GM19324 (cell line): ENCODE results near the gene CYP51A1.
"Not testable (repeated sequence)": the region's sequence is repeated elsewhere in the genome, so short reads cannot be mapped to it uniquely, and the experiment has no call there.

Experiments
- ATAC-seq: cut with Tn5 transposase; IDR thresholded peaks from one replicate; pipeline ENCODE4 v1.9.1; 2021; ENCODE audit warnings: mild to moderate bottlenecking, moderate library complexity; ENCODE audit not compliant: unreplicated experiment, low FRiP score

Gene CYP51A1

DNA sequence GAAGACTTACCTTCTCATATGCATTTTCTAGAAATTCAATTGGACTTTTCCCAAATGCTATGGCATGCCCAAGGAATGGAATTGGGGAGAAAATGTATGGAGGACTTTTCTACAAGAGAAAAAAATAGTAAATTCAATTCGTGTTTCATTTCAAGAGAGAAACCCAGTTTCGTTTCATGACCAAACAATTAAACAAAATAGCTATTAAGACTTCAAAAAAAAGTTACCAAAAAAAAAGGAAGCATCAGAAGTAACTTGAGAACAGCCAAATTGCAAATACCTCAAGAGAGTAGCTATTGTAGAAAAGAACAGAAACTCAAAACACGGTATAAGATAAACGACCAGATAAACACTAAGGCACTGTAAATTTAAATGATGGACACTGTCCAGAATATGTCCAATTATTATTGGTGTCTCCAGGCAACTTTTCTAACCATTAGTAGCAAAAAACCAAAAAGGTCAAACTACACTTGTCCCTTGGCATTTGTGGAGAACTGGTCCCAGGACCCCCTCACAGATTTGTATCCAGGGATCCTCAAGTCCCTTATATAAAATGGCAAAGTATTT is 2.4 kb downstream of the CYP51A1 start:
- no peak for ATAC-seq

DNA sequence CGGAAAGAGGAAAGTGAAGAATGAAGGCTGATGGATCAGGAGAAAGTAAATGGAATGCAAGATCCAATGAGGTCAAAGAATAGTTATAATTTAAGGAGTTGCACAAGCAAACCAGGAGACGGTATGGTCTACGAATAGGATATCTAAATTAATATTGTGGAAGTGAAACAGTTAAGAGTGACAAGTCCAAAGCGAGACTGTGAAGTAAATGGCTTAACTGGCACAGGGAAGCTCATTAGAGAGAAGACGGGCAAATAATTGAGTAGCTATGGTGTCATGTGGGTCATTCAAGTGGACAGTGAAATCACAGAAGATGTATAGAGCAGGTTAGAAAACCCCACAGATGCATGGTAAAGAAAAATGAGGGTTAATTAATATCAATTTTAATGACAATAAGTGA is 3.2 kb downstream of the CYP51A1 start:
- ATAC-seq = no peak

DNA sequence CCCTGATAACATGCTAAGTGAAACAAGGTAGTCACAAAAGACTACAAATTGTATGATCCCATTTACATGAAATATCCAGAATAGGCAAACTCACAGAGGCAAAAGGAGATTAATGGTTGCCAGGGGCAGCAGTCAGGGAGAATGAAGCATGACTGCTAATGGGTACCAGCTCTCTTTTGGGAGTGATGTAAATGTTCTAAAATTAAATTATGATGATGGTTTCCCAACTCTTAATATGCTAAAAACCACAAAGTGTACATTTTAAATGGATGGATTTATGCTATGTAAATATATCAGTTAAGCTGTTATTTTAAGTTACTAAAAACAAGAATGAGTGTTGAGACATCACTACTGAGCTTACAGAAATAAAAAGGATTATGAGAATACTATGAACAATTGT is 12.6 kb downstream of the CYP51A1 start:
- ATAC-seq = no peak

DNA sequence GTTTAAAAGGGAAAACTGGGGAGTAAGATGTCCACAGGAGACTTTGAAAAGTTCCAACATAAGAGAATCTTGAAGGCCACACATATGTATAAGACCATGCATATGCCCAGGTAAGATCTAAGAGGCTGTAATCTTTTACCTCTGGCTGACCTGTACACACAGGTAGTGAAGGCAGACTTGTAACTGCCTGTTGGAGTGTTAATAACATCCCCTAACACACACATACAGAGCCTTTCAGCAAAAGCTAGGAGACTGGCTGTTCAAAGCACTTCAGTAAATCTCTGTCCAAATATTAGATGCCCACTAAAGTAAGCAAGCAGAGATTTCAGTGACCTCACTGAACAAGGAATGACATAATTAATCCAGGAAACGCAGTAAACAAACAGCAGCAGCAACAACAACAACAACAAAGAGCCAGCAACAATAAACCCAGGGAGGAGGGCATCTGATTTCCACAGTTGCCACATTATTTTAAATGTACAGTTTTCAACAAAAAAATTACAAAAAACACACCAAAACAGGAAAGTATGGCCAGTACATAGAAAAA is 15.0 kb downstream of the CYP51A1 start:
- no peak for ATAC-seq

DNA sequence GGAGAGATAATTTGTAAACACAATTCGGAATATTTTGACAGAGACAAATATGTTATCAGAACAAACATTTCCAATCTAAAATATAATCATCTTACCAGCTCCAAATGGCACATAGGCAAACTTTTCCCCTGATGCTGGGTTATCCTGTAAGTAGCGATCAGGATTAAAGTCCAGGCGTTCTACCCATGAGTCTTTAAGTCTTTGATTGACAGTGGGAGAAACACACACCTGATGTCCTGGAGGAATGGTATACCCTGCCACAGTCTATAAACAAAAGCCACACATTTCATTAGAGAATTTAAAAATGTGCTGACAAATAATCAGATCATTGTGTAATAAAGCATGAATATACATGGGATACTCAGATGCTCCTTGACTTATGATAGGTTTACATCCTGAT is 17.3 kb downstream of the CYP51A1 start:
- ATAC-seq = no peak

DNA sequence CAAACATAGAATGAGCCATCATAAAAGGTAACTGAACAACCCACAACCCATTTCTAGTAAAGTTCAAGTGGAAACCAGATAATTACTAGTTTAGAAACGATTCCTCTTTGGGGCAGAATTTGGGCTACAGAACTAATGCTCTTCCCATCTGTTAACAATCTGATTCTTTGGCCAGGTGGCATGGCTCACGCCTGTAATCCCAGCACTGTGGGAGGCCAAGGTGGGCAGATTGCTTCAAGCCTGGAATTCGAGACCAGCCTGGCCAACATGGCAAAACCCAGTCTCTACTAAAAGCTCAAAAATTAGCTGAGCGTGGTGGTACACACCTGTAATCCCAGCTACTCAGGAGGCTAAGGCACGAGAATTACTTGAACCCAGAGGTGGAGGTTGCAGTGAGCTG is 18.5 kb downstream of the CYP51A1 start:
- ATAC-seq = no peak

DNA sequence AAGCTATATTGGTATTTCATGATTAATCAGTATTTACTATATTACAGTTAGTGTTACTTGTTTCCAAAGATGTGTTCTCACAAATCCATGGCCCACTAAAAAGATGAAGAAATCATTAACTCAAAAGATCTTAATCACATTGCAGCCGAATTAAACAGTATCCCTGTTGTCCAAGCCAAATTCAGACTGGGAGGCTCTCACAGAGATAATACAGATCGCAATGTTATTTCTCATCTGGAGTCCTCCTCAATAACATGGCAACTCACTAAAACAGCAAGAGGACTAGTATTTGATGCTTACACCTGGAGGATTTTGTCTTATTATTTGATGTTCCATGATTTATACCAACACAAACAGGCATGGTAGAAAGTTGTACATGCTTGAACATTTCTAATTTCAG is 23.4 kb downstream of the CYP51A1 start:
- ATAC-seq = no peak

DNA sequence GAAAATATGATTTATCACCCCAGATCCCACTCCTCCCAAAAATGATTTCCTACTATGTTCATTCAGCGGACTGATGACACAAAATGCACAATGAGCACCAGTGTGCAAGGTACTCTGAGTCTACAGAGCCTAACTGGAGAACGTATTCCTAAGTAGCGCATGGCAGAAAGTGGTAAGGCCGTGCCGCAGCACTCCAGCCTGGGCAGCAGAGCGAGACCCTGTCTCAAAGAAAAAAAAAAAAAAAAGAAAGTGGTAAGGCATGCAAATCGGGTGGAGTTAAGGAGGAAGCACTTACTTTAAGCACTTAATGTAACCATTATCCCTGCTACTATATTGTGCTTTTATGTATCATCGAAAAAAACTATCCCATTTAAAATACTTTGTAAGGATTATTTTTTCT is 25.5 kb downstream of the CYP51A1 start:
- ATAC-seq = no peak

DNA sequence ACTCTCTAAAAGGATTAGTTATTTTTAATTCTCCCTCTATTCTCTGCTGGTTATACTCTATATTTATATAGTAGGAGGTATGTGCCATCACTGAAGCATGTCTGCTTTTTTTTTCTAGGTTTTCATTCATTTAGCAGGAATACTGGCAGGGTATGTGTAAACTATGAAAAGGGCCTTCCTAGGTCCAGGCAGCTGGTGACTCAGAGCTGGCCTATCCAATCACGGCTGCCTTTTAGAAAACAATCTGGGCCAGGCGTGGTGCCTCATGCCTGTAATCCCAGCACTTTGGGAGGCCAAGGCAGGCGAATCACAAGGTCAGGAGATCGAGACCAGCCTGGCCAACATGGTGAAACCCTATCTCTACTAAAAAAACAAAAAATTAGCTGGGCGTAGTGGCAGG is 31.4 kb downstream of the CYP51A1 start:
- not testable (repeated sequence) for ATAC-seq

DNA sequence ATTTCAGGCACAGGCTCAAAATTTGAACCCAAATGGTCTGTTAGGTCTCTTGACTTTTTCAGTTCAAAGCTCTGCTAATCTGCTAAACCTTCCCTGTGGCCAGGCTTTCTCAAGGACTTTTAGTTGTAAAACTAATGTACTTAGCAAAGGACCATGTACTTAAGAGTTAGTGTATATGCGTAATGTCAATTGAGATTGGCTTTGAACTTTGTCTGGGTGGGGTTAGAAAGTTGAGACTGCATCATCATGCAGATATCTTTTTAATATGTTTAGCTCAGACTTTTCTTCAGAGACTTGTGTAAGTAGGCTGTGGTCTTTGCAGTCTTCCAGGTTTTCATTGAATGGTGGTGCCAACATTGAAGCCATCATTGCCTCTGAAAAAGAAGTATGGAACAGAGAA is 33.7 kb downstream of the CYP51A1 start:
- no peak for ATAC-seq

DNA sequence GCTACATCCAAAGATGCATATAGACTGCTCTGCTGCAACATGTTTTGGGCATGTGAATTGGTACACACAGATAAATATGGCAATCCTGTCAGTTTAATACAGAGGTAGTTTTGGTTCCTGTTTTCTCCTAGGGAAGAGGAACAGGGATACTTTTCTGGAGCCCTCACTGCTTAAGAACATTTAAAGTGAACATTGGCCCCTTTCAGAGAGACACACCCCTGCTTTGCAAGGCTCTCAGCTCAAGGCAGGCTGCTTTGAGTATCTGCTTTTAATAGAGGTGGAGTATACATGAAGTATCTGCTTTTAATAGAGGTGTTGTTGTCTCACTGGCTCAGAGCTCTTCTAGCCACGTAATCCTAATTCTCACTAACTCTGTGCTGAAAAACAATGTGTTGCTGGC is 38.9 kb downstream of the CYP51A1 start:
- ATAC-seq = no peak

DNA sequence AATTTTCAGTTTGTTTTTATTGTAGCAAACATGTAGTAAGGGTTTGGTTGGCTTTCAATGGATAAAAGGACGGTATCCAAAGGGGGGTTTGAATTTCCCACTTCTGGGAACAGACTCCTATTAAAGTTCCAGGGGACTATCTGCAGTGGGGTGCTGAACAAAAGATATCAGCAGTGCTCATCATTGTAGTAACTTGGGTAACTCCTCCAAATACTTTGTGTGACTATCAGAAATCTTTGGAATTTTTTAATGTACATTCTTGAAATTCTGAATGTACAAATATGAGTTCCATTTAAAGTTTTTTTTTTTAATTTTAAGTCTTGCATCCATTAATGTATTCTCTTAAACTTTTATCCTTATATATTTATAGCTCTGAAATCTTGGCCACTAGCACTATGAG is 42.1 kb downstream of the CYP51A1 start:
- no peak for ATAC-seq

DNA sequence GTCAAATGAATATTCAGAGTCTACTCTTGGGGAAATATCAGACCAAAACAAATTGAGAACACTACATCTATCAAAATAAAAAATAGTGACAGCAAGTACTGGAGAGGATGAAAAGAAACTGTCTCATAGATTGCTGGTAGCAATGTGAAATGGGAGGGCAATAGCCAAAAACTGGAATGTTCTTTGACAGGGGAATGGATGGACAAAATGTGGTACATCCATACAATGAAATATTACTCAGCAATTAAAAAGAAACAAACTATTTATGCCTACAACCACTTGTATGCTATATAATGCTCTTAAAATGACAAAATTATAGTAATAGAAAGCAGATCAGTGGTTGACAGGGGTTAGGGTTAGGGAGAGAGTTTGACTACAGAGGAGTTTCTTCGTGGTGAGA is 46.0 kb downstream of the CYP51A1 start:
- no peak for ATAC-seq

DNA sequence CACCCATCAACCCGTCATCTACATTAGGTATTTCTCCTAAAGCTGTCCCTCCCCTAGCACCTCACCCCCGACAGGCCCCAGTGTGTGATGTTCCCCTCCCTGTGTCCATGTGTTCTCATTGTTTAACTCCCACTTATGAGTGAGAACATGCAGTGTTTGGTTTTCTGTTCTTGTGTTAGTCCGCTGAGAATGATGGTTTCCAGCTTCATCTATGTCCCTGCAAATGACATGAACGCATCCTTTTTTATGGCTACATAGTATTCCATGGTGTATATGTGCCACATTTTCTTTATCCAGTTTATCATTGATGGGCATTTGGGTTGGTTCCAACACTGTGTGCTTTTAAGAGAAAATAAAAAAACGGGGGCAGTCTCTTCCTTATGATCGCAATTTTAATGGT is 50.4 kb downstream of the CYP51A1 start:
- not testable (repeated sequence) for ATAC-seq

DNA sequence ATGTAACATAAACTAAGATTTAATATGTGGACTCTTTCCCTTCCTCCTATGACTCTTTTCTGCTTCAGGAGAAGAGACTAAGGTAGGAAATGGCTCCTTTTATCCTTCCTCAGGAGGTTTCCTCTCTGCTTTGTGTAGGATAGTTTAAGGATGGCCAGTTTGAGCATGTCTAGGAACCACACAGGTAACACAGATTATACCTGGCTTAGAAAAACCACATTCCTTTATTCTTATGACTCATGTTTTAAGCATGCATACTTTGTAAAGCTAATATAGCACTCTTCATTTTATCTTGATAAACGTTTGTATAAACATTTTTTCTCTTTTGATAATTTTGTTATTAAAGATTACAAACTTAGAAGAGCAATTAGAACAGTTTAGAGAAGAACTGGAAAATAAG is 57.8 kb downstream of the CYP51A1 start:
- ATAC-seq = no peak

DNA sequence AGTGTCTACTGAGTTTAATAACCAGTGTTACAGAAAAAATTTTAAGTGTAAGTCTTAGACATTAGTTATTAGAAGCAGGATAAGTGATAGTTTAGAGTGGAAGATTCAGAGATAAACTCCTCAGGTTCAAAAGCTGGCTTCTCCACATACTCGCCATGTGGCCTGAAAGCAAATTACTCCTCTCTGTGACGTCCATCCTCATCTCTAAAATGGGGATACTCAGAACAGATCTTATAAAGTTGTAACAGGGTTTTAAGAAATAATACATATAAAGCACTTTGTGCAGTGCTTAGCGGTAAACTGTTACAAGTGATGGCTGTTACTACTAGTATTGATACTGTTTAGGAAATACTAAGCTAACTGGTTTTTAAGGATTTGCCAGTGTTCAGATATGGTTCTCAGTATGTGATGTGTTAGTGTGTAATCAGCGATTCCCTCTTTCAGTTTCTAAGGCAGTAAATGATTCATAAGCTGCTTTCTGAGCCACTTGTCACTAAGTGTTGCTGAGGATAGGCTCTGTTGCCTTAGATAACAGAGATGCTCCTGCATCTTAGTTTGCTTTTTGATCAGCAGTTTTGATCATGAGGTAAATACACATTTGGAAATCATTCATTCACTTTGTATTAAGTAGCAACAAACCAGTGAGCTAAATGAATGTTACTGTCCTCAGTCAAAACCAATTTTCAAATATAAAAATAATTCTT is 58.7 kb downstream of the CYP51A1 start:
- peak; percentile 88 for ATAC-seq

DNA sequence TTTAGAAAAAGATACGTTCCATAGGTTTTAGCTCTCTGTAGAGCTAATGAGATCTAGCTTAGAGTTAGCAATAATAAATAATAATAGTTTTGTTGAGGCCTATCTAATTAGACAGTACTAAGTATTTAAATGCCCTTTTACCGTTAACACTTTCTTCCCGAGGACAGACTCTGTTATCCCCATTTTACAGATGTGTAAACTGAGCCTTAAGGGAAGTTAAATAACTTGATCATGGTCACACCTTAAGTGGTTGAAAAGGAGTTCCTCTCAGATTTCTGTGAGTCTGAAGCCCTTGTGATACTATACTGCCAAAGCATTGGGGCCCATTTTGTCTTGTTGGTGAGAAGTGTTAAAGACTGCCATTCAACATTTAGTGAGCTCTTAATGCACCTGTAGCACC is 61.6 kb downstream of the CYP51A1 start:
- ATAC-seq = no peak

DNA sequence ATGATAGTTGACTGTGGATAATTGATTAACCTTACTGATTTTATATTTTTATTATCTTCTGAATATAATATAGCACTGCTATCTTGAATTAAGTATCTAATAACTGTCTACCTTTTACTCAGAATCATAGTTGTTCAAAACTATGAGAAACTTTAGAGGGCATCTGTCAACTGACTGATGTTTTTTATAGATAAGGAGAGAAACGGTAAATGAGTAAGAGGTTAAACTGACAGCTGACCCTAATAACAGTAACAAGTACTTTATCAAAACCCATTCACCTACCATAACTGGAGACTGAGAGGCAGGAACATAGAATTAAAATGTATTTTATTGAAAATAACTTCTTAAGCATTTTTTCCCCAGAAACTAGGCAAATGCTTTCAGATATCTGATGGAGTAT is 62.2 kb downstream of the CYP51A1 start:
- no peak for ATAC-seq

DNA sequence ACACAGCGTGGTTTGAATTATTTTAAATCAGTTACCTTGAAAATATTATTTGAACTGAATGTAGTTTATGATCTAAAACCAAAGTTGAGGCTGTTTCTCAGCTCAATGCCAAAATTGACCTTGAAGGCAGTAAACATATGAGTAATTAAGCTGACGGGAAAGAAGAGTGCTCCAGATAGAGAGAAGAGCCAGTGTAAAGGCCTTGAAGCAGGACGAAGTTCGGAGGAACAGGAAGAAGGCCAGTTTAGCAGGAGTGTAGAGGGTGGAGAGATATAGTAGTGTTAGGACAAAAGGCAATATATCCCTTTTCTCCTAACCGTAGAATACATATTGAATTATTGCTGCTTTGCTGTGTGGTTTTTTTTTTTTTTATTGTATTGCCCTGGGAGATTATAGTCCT is 63.2 kb downstream of the CYP51A1 start:
- ATAC-seq = no peak

DNA sequence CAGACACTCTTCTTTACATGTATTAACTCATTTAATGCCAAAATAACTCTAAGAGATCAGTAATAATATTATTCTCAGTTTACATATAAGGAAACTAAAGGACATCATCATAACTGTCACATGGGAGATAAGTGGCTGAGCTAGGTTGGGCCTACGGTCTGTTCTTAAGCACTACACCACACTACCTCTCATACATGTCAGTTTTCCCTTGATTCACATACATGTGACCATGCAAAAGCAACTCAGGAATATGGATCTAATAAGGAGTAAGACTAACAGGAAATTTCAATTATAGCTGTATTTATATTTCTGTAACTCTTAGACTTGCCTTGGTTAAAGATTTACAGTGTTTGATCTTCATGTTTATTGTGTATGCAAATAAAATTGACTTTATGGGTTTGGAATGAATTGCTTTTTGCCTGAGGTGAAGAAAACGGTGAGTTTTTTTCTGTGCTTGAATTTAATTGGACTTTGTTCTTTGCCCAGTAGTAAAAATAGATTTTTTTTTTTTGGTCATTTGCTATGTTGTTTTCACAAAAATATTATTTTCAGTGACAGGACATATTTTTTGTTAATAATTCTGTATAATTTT is 69.7 kb downstream of the CYP51A1 start:
- no peak for ATAC-seq
